Upper lobe of left lung (tissue), 6 donors: ENCODE data around the gene CORO6. TPM values are rescaled to one million over a fixed set of nuclear protein-coding genes. Genes with fewer than 3 reads are reported as not detected.
"Not testable (repeated sequence)": the region's sequence is repeated elsewhere in the genome, so short reads cannot be mapped to it uniquely, and the experiment has no call there.

ENCODE experiments used
- ATAC-seq, 2 donors: fragments of 200-7000 bp; cut with Tn5 transposase; one replicate each; pipeline ENCODE4 v1.9.1; 2022; ENCODE audit warnings: mild to moderate bottlenecking in 2 of 2, moderate library complexity in 2 of 2; ENCODE audit not compliant: low FRiP score in 2 of 2
- DNase-seq, 2 donors: peaks; one replicate each; pipeline ENCODE4 v3.0.0-alpha.2; 2019 to 2020
- H3K27ac ChIP-seq, 4 donors: fragments of 200-600 bp; sonication (generic); one replicate each; pipeline ENCODE4 v1.5.1; 2016 to 2019
- H3K27me3 ChIP-seq, 4 donors: fragments of 200-600 bp; sonication (generic); one replicate each; pipeline ENCODE4 v1.5.1; 2017 to 2019
- H3K36me3 ChIP-seq, 4 donors: fragments of 200-600 bp; sonication (generic); one replicate each; pipeline ENCODE4 v1.5.1; 2016 to 2019
- H3K4me1 ChIP-seq, 4 donors: fragments of 200-600 bp; sonication (generic); one replicate each; pipeline ENCODE4 v1.5.1; 2018 to 2019
- H3K4me3 ChIP-seq, 4 donors: fragments of 200-600 bp; sonication (generic); one replicate each; pipeline ENCODE4 v1.5.1; 2017 to 2019; ENCODE audit warnings: mild to moderate bottlenecking in 2 of 4, moderate library complexity in 1 of 4
- H3K9me3 ChIP-seq, 4 donors: fragments of 200-600 bp; sonication (generic); one replicate each; pipeline ENCODE4 v1.5.1; 2018 to 2019
- EP300 ChIP-seq, 4 donors: sonication (generic); formaldehyde crosslinking; IDR thresholded peaks; one replicate each; pipeline ENCODE4 v1.5.1; 2017; ENCODE audit warnings: antibody characterized with exemption in 4 of 4, control low read depth in 2 of 4
- POLR2A ChIP-seq, 4 donors: fragments of 450-650 bp; IDR thresholded peaks; one replicate each; pipeline ENCODE4 v1.5.1; 2016 to 2017; ENCODE audit warnings: antibody characterized with exemption in 4 of 4, mild to moderate bottlenecking in 2 of 4
- POLR2AphosphoS5 ChIP-seq, 2 donors: sonication (generic); formaldehyde crosslinking; IDR thresholded peaks; one replicate each; pipeline ENCODE4 v1.5.1; 2017; ENCODE audit warnings: antibody characterized with exemption in 2 of 2
- WGBS, 2 donors: methylation state at CpG; one replicate each; pipeline ENCODE4 v1.1.5; 2017 to 2018; 5-methylcytosine and 5-hydroxymethylcytosine counted together
- total RNA-seq, 6 donors: library from RNA; depleted of rRNA in 4 of 6; stranded (reverse); fragments of >200 nt in 4 of 6; gene quantifications; one replicate each; pipeline versions ENCODE4 v1.1.0 to v1.2.1, GENCODE V29; 2016 to 2021
- TF ChIP-seq, protein P1 (sequence below), 6 experiments: fragments of 450-650 bp in 4 of 6; fragments of 200-600 bp in 2 of 6; sonication (generic) in 2 of 6; IDR thresholded peaks; one replicate each; pipeline ENCODE4 v1.5.1; 2016 to 2019; ENCODE audit warnings: antibody characterized with exemption in 6 of 6
- donor health status: DM: no; HTN: no; CAD: no; lungs with moderate emphysema.
- donor health status: DM: no; HTN: yes; CAD: no; lungs with severe emphysema.

The CORO6 gene
- total RNA-seq, 6 donors from 2014 or later, result 7.3 to 137 (median 12.2) TPM

DNA sequence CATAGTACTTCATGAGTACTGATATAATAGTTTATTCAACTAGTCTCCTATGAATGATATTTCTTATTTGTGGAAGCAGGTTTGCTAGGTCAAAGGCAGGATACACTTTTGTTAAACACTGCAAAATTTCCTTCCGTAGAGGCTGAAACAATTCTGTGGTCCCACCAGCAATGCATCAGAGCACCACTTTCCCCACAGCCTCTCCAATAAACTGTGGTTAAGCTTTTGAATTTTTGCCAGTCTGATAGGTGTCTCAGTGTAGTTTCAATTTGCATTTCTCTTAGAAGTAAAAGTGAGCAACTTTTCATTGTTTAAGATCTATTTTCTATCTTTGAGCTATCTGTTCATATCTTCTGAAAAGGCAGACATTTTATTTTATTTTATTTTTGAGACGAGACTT lies 36.4 kb upstream of the CORO6 start:
- peaks cover 9 to 14% (median 12%) of the 10 kb centered on the region in 4 donors for H3K4me1 ChIP-seq
- H3K27me3 ChIP-seq, result no peaks in the 10 kb centered on the region
- ATAC-seq (no peak), DNase-seq (no peak)
- H3K27ac ChIP-seq, result peak overlapping the region in 2 of 4 donors; percentile 4 to 8
- WGBS, 2 donors, result 58 to 63% methylated on average over 2 of the region's 2 CpGs
- peaks cover 4 to 49% (median 20%) of the 10 kb centered on the region in 4 donors for H3K36me3 ChIP-seq
- H3K4me3 ChIP-seq, result no peak overlapping the region
- TF ChIP-seq POLR2AphosphoS5 (IDR thresholded peaks at IDR 0.05) (no peak), EP300 (IDR thresholded peaks at IDR 0.05) (no peak), POLR2A (IDR thresholded peaks at IDR 0.05) (no peak)
- TF ChIP-seq, protein P1, sequence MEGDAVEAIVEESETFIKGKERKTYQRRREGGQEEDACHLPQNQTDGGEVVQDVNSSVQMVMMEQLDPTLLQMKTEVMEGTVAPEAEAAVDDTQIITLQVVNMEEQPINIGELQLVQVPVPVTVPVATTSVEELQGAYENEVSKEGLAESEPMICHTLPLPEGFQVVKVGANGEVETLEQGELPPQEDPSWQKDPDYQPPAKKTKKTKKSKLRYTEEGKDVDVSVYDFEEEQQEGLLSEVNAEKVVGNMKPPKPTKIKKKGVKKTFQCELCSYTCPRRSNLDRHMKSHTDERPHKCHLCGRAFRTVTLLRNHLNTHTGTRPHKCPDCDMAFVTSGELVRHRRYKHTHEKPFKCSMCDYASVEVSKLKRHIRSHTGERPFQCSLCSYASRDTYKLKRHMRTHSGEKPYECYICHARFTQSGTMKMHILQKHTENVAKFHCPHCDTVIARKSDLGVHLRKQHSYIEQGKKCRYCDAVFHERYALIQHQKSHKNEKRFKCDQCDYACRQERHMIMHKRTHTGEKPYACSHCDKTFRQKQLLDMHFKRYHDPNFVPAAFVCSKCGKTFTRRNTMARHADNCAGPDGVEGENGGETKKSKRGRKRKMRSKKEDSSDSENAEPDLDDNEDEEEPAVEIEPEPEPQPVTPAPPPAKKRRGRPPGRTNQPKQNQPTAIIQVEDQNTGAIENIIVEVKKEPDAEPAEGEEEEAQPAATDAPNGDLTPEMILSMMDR (IDR thresholded peaks at IDR 0.05), result no peak
- no peaks in the 10 kb centered on the region for H3K9me3 ChIP-seq

DNA sequence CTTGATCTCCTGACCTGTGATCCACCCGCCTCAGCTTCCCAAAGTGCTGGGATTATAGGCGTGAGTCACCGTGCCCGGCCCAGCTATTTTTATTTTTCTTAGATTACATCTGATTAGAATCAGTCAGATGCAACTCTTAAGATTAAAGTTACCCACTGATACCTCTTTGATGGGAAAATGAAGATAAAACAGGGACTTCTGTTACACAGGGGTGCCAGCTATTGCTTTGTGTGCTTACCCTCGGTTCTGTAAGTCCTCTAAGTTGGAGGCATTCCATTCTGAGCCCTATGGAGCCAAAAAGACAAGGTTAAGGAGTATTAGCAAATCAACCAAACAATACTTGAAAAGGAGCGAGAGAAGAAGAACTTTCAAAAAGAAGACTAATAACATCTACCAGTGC lies 32.6 kb upstream of the CORO6 start:
- WGBS, 2 donors, result 96% methylated on average over 6 of the region's 6 CpGs
- H3K36me3 ChIP-seq, result peaks cover 4 to 57% (median 16%) of the 10 kb centered on the region in 4 donors
- H3K4me1 ChIP-seq, result peaks cover 0 to 6% (median 0%) of the 10 kb centered on the region in 4 donors
- H3K4me3 ChIP-seq, result no peak overlapping the region
- H3K27me3 ChIP-seq, result no peaks in the 10 kb centered on the region
- no peak for DNase-seq
- no peak overlapping the region for H3K27ac ChIP-seq
- H3K9me3 ChIP-seq, result no peaks in the 10 kb centered on the region
- ATAC-seq, result no peak
- TF ChIP-seq, protein P1 (IDR thresholded peaks at IDR 0.05), result no peak
- TF ChIP-seq EP300 (IDR thresholded peaks at IDR 0.05), result no peak
- TF ChIP-seq POLR2AphosphoS5 (IDR thresholded peaks at IDR 0.05), result no peak
- TF ChIP-seq POLR2A (IDR thresholded peaks at IDR 0.05), result no peak

DNA sequence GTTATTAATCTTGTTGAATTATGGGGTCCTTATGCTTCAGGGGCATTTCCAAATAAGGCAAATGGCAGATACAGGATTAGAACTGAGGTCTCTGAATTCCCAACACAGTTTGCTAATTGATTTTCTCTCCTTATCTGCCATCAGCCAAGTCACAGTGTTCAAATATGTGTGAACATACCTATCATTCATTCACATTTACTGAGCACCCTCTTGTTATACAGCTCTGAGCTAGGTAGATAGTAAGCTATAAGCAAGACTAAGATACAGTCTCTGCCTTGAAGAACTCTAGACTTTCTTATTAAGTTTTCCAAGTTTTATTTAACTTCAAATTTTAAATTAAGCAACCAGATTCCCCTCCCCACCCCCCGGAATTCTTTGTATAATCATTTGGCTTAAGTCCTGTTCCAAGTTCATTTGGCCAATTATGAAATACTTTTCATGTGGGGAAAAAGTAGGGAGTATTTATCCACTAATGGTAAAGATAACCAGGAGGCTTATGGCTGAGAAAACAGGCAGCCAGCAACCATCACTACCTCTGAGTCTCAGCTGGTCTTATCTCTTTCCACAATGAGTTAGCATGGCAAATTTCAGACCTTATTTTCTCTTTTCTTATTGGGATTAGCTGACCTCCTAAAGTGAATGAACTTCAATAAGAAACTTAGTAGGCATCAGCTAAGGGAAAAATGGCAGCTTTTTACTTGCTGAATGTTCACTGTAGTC lies 31.4 kb upstream of the CORO6 start:
- H3K27ac ChIP-seq, result peak overlapping the region in 1 of 4 donors; percentile 40
- WGBS, 2 donors, result 56 to 82% methylated on average over 1 of the region's 1 CpG
- no peaks in the 10 kb centered on the region for H3K27me3 ChIP-seq
- no peaks in the 10 kb centered on the region for H3K9me3 ChIP-seq
- TF ChIP-seq, protein P1 (IDR thresholded peaks at IDR 0.05), result no peak
- TF ChIP-seq EP300 (IDR thresholded peaks at IDR 0.05) (no peak), POLR2AphosphoS5 (IDR thresholded peaks at IDR 0.05) (no peak), POLR2A (IDR thresholded peaks at IDR 0.05) (no peak)
- ATAC-seq, result no peak
- no peaks in the 10 kb centered on the region for H3K4me1 ChIP-seq
- no peak for DNase-seq
- H3K4me3 ChIP-seq, result no peak overlapping the region
- peaks cover 4 to 56% (median 17%) of the 10 kb centered on the region in 4 donors for H3K36me3 ChIP-seq

DNA sequence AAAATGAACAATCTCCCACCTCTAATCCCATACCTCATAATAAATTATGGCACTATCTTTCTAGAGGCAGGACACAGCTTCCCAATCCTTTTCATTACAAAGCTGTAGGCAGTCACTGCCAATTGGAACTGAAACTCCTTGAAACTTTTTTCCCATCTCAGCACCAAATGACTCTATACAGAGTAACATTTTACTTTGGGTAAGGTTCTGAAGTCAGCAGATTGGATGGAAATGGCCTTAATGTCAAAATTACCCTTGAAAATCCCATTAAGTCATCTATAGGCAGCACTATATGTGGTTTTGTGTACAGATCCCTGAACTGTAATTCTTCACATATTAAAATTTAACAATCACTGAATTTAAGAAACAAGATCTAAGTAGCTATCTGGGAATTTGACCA lies 30.3 kb upstream of the CORO6 start:
- Histone ChIP-seq H3K4me1 (no peaks in the 10 kb centered on the region), H3K27ac (no peak overlapping the region), H3K27me3 (no peaks in the 10 kb centered on the region), H3K4me3 (no peak overlapping the region), H3K9me3 (no peaks in the 10 kb centered on the region), H3K36me3 (peaks cover 7 to 65% (median 21%) of the 10 kb centered on the region in 4 donors)
- ATAC-seq (no peak), DNase-seq (no peak)
- TF ChIP-seq EP300 (IDR thresholded peaks at IDR 0.05), result no peak
- no peak for TF ChIP-seq POLR2A (IDR thresholded peaks at IDR 0.05)
- TF ChIP-seq, protein P1 (IDR thresholded peaks at IDR 0.05), result no peak
- no peak for TF ChIP-seq POLR2AphosphoS5 (IDR thresholded peaks at IDR 0.05)

DNA sequence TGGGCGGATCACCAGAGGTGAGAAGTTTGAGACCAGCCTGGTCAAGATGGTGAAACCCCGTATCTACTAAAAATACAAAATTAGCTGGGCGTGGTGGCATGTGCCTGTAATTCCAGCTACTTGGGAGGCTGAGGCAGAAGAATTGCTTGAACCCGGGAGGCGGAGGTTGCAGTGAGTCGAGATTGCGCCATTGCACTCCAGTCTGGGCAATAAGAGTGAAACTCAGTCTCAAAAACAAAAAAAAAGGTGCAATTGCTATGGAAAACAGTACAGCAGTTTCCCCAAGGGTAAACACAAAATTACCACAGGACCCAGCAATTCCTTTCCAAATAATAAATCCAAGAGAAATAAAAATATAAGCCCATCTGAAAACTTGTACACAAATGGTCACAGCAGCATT lies 29.2 kb upstream of the CORO6 start:
- not testable (repeated sequence) for DNase-seq, H3K27ac ChIP-seq, H3K9me3 ChIP-seq, H3K4me1 ChIP-seq, H3K27me3 ChIP-seq, ATAC-seq, H3K4me3 ChIP-seq
- H3K36me3 ChIP-seq, result peaks cover 7 to 75% (median 26%) of the 10 kb centered on the region in 4 donors
- 97 to 99% methylated on average over 7 of the region's 7 CpGs for WGBS, 2 donors
